Activated naive CD8-positive, alpha-beta T cell (primary cell): Measurements from ENCODE around the gene ACBD6.

Experiments used
- H3K27ac Mint-ChIP-seq: one replicate; pipeline ENCODE4 v1.8.0; 2021; ENCODE audit warnings: mixed read lengths
- H3K27me3 Mint-ChIP-seq: one replicate; pipeline ENCODE4 v1.8.0; 2021; ENCODE audit warnings: mixed read lengths
- H3K36me3 Mint-ChIP-seq: one replicate; pipeline ENCODE4 v1.8.0; 2021; ENCODE audit warnings: mixed read lengths
- H3K4me1 Mint-ChIP-seq: one replicate; pipeline ENCODE4 v1.8.0; 2021; ENCODE audit warnings: low read depth, mixed read lengths
- H3K4me3 Mint-ChIP-seq: one replicate; pipeline ENCODE4 v1.8.0; 2021; ENCODE audit warnings: mild to moderate bottlenecking, mixed read lengths
- H3K9me3 Mint-ChIP-seq: one replicate; pipeline ENCODE4 v1.8.0; 2021; ENCODE audit warnings: low read depth, mixed read lengths

The ACBD6 gene

GRCh38 chr1:180244840-180245239 lies 257.5 kb downstream of the ACBD6 start:
- H3K27ac Mint-ChIP-seq = no peak overlapping the region
- no peaks in the 10 kb centered on the region for H3K36me3 Mint-ChIP-seq
- no peak overlapping the region for H3K4me3 Mint-ChIP-seq
- H3K27me3 Mint-ChIP-seq = peaks cover 27% of the 10 kb centered on the region
- no peaks in the 10 kb centered on the region for H3K9me3 Mint-ChIP-seq
- no peaks in the 10 kb centered on the region for H3K4me1 Mint-ChIP-seq

DNA sequence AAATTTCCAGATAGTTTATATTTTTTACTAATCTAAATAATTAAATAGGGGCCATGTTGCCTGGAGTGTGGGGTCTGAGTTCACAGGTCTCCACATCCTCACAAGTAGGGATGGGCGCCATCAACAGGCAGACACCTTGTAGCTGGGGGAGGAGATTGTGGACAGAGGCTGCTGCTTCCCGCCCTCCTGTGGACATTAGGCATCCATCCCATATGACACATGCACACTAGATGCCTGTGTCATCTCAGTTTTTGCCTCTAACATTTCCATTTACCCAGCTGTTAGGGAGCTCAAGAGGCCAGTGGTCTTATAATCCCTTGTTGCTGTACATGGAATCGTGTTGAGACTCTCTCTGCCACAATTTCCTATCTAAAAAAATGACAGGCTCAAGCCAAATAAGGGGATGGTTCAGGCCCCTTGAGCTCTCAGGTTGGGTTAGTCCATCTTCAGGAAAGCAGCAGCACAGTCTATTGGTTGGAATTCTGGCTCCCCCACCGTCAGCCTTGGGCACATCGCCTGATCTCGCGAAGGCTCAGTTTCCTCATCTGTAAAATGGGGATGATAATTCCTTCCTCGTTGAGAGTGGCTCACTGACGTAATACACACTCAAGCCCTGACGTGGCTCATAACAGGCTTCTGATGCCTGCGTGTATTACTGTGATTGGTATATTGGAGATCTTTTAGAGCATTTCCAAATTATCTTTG lies 258.7 kb downstream of the ACBD6 start:
- no peaks in the 10 kb centered on the region for H3K36me3 Mint-ChIP-seq
- H3K27ac Mint-ChIP-seq = no peak overlapping the region
- H3K4me3 Mint-ChIP-seq = no peak overlapping the region
- H3K27me3 Mint-ChIP-seq = peaks cover 25% of the 10 kb centered on the region
- H3K4me1 Mint-ChIP-seq = no peaks in the 10 kb centered on the region
- H3K9me3 Mint-ChIP-seq = no peaks in the 10 kb centered on the region

GRCh38 chr1:180241716-180242544 lies 260.4 kb downstream of the ACBD6 start:
- H3K27ac Mint-ChIP-seq = no peak overlapping the region
- H3K9me3 Mint-ChIP-seq = no peaks in the 10 kb centered on the region
- no peak overlapping the region for H3K4me3 Mint-ChIP-seq
- peaks cover 1% of the 10 kb centered on the region for H3K4me1 Mint-ChIP-seq
- H3K27me3 Mint-ChIP-seq = peaks cover 41% of the 10 kb centered on the region
- H3K36me3 Mint-ChIP-seq = no peaks in the 10 kb centered on the region

DNA sequence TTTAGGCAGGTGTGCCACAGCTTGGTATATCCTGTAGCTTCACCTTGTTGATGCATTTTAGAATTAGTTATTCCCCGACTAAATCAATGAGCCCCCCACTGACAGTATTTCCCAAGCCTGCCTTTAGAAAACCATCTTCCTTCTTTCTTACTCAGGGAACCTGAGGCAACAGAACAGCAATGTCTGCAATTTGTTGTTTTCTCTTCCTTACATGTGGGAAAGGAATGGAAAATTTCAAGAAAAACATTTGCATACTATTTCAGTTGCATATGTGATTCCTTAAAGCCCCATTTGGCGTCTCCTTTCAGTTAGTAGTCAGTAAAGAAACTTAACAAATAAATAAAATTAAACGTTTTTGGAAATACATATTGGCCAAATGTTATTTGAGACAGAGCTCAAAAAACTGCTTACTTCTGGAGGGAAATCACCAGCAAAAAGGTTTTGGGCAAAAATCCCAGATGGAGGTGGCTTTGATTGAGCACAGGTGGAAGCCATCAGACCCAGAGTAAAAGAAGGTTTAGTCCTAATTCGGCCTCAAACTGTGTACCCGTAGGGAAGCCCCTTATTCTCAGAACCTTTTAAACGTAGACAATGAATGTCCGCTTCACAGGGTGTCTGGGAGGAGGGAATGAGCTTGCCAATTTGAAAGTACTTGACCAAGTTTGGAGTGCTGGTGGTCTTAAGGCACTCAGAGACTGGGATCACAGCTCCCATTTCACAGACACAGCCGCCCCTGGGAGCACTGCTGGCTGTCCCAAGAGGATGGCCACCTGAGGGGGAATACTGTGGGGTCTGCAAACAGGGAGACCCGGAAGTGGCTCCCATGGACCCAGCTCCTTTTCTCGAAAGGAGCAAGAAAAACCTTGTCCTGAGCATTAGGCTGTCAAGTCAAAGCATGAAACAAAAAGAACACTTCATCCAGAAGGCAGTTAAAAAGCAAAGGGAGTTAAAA lies 263.0 kb downstream of the ACBD6 start:
- no peaks in the 10 kb centered on the region for H3K36me3 Mint-ChIP-seq
- peaks cover 52% of the 10 kb centered on the region for H3K27me3 Mint-ChIP-seq
- no peaks in the 10 kb centered on the region for H3K9me3 Mint-ChIP-seq
- no peak overlapping the region for H3K4me3 Mint-ChIP-seq
- peaks cover 16% of the 10 kb centered on the region for H3K4me1 Mint-ChIP-seq
- H3K27ac Mint-ChIP-seq = no peak overlapping the region

GRCh38 chr1:180238675-180239074 lies 263.7 kb downstream of the ACBD6 start:
- Mint-ChIP-seq H3K27ac (no peak overlapping the region), H3K36me3 (no peaks in the 10 kb centered on the region), H3K27me3 (peaks cover 56% of the 10 kb centered on the region), H3K4me1 (peaks cover 22% of the 10 kb centered on the region), H3K4me3 (no peak overlapping the region), H3K9me3 (no peaks in the 10 kb centered on the region)
